GM21723 (cell line): ENCODE measurements around the gene FTH1.
"Not testable (repeated sequence)": the region's sequence is repeated elsewhere in the genome, so short reads cannot be mapped to it uniquely, and the experiment has no call there.

ENCODE experiments used
- ATAC-seq: cut with Tn5 transposase; IDR thresholded peaks from one replicate; pipeline ENCODE4 v1.9.1; 2021; ENCODE audit warnings: mild to moderate bottlenecking, moderate library complexity; ENCODE audit not compliant: unreplicated experiment

Gene FTH1

GRCh38 chr11:61964058-61964665 lies 3.3 kb downstream of the FTH1 start:
- ATAC-seq = no peak

- ATAC-seq = no peak
Observed at GRCh38 chr11:61963282-61964057, 4.0 kb downstream of the FTH1 start.

- no peak for ATAC-seq
Observed at GRCh38 chr11:61963016-61963281, 4.5 kb downstream of the FTH1 start.

- ATAC-seq = no peak
Observed at GRCh38 chr11:61962213-61963015, 5.0 kb downstream of the FTH1 start.

- ATAC-seq = no peak
Observed at GRCh38 chr11:61961570-61962212, 5.7 kb downstream of the FTH1 start.

- no peak for ATAC-seq
Observed at GRCh38 chr11:61960532-61960931, 6.9 kb downstream of the FTH1 start.

- ATAC-seq = no peak
Observed at GRCh38 chr11:61959678-61960077, 7.8 kb downstream of the FTH1 start.

- ATAC-seq = no peak
Observed at GRCh38 chr11:61959114-61959513, 8.3 kb downstream of the FTH1 start.

GRCh38 chr11:61958590-61958989 lies 8.8 kb downstream of the FTH1 start:
- ATAC-seq = no peak

GRCh38 chr11:61957021-61957770 lies 10.2 kb downstream of the FTH1 start:
- ATAC-seq = no peak

- no peak for ATAC-seq
Observed at GRCh38 chr11:61956191-61957020, 11.0 kb downstream of the FTH1 start.

GRCh38 chr11:61955422-61956135 lies 11.9 kb downstream of the FTH1 start:
- ATAC-seq = no peak

- no peak for ATAC-seq
Observed at GRCh38 chr11:61954851-61955421, 12.5 kb downstream of the FTH1 start.

GRCh38 chr11:61954106-61954850 lies 13.2 kb downstream of the FTH1 start:
- no peak for ATAC-seq

- not testable (repeated sequence) for ATAC-seq
Observed at GRCh38 chr11:61953632-61954031, 13.8 kb downstream of the FTH1 start.

- no peak for ATAC-seq
Observed at GRCh38 chr11:61952882-61953281, 14.6 kb downstream of the FTH1 start.

GRCh38 chr11:61951484-61952135 lies 15.8 kb downstream of the FTH1 start:
- no peak for ATAC-seq

GRCh38 chr11:61950035-61950547 lies 17.3 kb downstream of the FTH1 start, which contains the start of gene BEST1:
TSS of gene BEST1 (plus strand) at chr11:61950351. CDS start at chr11:61951807, 1,456 bp downstream.
- ATAC-seq = no peak
